Fibroblast of lung (primary cell): Measurements from ENCODE around the gene SMYD5.

ENCODE experiments used
- EZH2 ChIP-seq: IDR thresholded peaks from 2 replicates; pipeline ENCODE4 v1.5.1; 2012; ENCODE audit warnings: low read length, control low read depth, mild to moderate bottlenecking; ENCODE audit errors: missing control alignments
- TF ChIP-seq, protein P1 (sequence below), 2 donors: IDR thresholded peaks in 1 of 2; conservative IDR thresholded peaks in 1 of 2; 1 replicate in 1 of 2; 2 replicates in 1 of 2; pipeline ENCODE4 v1.5.1; 2011 to 2012; ENCODE audit warnings: low read length in 2 of 2, control low read depth in 1 of 2, inconsistent platforms in 1 of 2, low read depth in 1 of 2, mild to moderate bottlenecking in 1 of 2

DNA sequence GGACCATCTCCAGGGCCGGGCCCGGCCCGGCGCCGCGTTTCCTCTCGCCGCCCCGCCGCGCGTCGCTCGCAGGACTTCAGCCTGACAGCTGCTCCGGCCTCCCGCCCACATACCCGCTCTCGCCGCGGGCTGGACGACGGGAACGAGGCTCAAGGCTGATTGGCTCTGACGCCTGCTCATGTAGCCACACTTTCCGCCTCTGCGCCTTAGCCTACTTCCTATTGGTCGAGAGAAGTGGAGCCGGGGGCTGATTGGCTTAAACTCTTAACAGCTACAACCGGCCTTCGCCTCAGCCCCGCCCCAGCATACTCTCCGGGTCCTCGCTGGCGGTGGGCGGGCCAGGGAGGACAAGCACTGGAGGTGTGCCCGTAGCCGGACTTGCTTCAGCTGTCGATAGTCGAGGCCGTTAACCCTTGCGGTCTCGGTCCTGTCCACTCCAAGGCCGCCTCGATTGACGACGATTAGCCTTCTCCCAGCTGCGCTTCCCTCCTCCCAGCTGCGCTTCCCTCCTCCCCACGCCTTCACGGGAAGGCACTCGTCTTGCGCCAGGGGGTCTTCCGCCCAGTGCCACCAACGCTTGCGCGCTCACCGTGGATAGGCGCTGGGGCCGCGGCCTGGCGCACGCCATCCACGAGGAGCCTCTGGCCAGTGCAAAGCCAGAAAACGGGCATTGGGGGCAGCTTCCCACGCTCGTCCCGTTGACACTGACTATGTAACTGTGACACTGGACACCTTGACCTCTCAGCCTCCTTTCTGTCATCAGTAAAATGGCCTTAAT lies 19.3 kb downstream of the SMYD5 start, which contains the start of gene PRADC1:
- no peak for TF ChIP-seq EZH2
- TF ChIP-seq, protein P1, sequence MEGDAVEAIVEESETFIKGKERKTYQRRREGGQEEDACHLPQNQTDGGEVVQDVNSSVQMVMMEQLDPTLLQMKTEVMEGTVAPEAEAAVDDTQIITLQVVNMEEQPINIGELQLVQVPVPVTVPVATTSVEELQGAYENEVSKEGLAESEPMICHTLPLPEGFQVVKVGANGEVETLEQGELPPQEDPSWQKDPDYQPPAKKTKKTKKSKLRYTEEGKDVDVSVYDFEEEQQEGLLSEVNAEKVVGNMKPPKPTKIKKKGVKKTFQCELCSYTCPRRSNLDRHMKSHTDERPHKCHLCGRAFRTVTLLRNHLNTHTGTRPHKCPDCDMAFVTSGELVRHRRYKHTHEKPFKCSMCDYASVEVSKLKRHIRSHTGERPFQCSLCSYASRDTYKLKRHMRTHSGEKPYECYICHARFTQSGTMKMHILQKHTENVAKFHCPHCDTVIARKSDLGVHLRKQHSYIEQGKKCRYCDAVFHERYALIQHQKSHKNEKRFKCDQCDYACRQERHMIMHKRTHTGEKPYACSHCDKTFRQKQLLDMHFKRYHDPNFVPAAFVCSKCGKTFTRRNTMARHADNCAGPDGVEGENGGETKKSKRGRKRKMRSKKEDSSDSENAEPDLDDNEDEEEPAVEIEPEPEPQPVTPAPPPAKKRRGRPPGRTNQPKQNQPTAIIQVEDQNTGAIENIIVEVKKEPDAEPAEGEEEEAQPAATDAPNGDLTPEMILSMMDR (conservative IDR thresholded peaks at IDR 0.05 in 1 of 2, IDR thresholded peaks at IDR 0.05 in 1 of 2; ENCODE audit: low read depth in 1 of 2, low read length in 2 of 2): no peak
